DMS 273 treated with DMSO at 0.1 percent for 48 hours (cell line): ENCODE measurements around the gene GK.
"Not testable (repeated sequence)": the region's sequence is repeated elsewhere in the genome, so short reads cannot be mapped to it uniquely, and the experiment has no call there.

Experiments
- DNase-seq: peaks from one replicate; lab custom pipeline; 2025; lab: John Stamatoyannopoulos, UW

The GK gene

GRCh38 chrX:30654386-30654785 lies 1.2 kb downstream of the GK start:
- DNase-seq, result not testable (repeated sequence)

GRCh38 chrX:30654989-30655607 lies 1.9 kb downstream of the GK start:
- no peak for DNase-seq

GRCh38 chrX:30655991-30656390 lies 2.8 kb downstream of the GK start:
- DNase-seq, result no peak

- no peak for DNase-seq
These were observed 4.3 kb downstream of the GK start for GRCh38 chrX:30657196-30658161.

- DNase-seq, result no peak
These were observed 6.2 kb downstream of the GK start for GRCh38 chrX:30659421-30659820.

GRCh38 chrX:30661228-30661627 lies 8.0 kb downstream of the GK start:
- no peak for DNase-seq

GRCh38 chrX:30663322-30663721 lies 10.1 kb downstream of the GK start:
- DNase-seq, result no peak

- DNase-seq, result no peak
These were observed 12.2 kb downstream of the GK start for GRCh38 chrX:30665471-30665870.

- no peak for DNase-seq
These were observed 12.9 kb downstream of the GK start for GRCh38 chrX:30666094-30666493.

- DNase-seq, result no peak
These were observed 15.4 kb downstream of the GK start for GRCh38 chrX:30668581-30668980.

GRCh38 chrX:30671189-30671588 lies 18.0 kb downstream of the GK start:
- DNase-seq, result not testable (repeated sequence)

GRCh38 chrX:30673127-30673796 lies 20.0 kb downstream of the GK start:
- no peak for DNase-seq

GRCh38 chrX:30673884-30674598 lies 20.8 kb downstream of the GK start:
- no peak for DNase-seq

- no peak for DNase-seq
These were observed 21.6 kb downstream of the GK start for GRCh38 chrX:30674799-30675198.

GRCh38 chrX:30679369-30679768 lies 26.1 kb downstream of the GK start:
- DNase-seq, result no peak

GRCh38 chrX:30680618-30681017 lies 27.4 kb downstream of the GK start:
- DNase-seq, result no peak

- DNase-seq, result no peak
These were observed 35.4 kb downstream of the GK start for GRCh38 chrX:30688641-30689040.

- DNase-seq, result no peak
These were observed 35.9 kb downstream of the GK start for GRCh38 chrX:30689116-30689515.

- no peak for DNase-seq
These were observed 37.1 kb downstream of the GK start for GRCh38 chrX:30690330-30690729.

GRCh38 chrX:30693999-30694650 lies 40.9 kb downstream of the GK start:
- no peak for DNase-seq

GRCh38 chrX:30702736-30703135 lies 49.5 kb downstream of the GK start:
- DNase-seq, result no peak
